ENCODE measurements around the gene PEAK1. TPM values are rescaled to one million over a fixed set of nuclear protein-coding genes. Genes with fewer than 3 reads are reported as not detected.

Gene PEAK1
- total RNA-seq, 1 experiment from 2014 or later: 36.7 TPM

- no peaks in the 10 kb centered on the region for H3K9me3 ChIP-seq (ENCODE audit: low read depth, low read length, poor library complexity, severe bottlenecking)
- no peak overlapping the region for H3K4me3 ChIP-seq (ENCODE audit: low read depth, low read length, poor library complexity, severe bottlenecking)
- BruUV-seq (replicated peaks): no TSS peak
- ChIA-PET POLR2A (ENCODE audit: low non-redundant PET) (no interaction called here), CTCF (no interaction called here)
- DNase-seq (ENCODE audit: low spot score): no peak
- H3K4me1 ChIP-seq (ENCODE audit: insufficient read depth, low read length, poor library complexity, severe bottlenecking): no peaks in the 10 kb centered on the region
- no peak overlapping the region for H3K27ac ChIP-seq (ENCODE audit: low read depth, low read length, poor library complexity, severe bottlenecking)
- H3K36me3 ChIP-seq (ENCODE audit: insufficient read depth, low read length, poor library complexity, severe bottlenecking): no peaks in the 10 kb centered on the region
- TF ChIP-seq CTCF (conservative IDR thresholded peaks at IDR 0.05; ENCODE audit: low read depth, low read length) (no peak), EZH2 (IDR thresholded peaks at IDR 0.05; ENCODE audit: borderline replicate concordance, low read depth, low read length, poor library complexity, severe bottlenecking) (no peak)
- intact Hi-C loops (cut with micrococcal nuclease; ENCODE audit: unreplicated experiment): no loop called here
- H3K27me3 ChIP-seq (replicated peaks; ENCODE audit: insufficient read depth, low read depth, low read length, poor library complexity): no peaks in the 10 kb centered on the region
Measured at GRCh38 chr15:77173487-77173886, 246.4 kb downstream of the PEAK1 start.

- no peaks in the 10 kb centered on the region for H3K36me3 ChIP-seq (ENCODE audit: insufficient read depth, low read length, poor library complexity, severe bottlenecking)
- intact Hi-C loops (cut with micrococcal nuclease; ENCODE audit: unreplicated experiment): no loop called here
- no peak overlapping the region for H3K27ac ChIP-seq (ENCODE audit: low read depth, low read length, poor library complexity, severe bottlenecking)
- no peak for DNase-seq (ENCODE audit: low spot score)
- no peaks in the 10 kb centered on the region for H3K9me3 ChIP-seq (ENCODE audit: low read depth, low read length, poor library complexity, severe bottlenecking)
- TF ChIP-seq EZH2 (IDR thresholded peaks at IDR 0.05; ENCODE audit: borderline replicate concordance, low read depth, low read length, poor library complexity, severe bottlenecking) (no peak), CTCF (conservative IDR thresholded peaks at IDR 0.05; ENCODE audit: low read depth, low read length) (no peak)
- H3K4me3 ChIP-seq (ENCODE audit: low read depth, low read length, poor library complexity, severe bottlenecking): no peak overlapping the region
- no peaks in the 10 kb centered on the region for H3K4me1 ChIP-seq (ENCODE audit: insufficient read depth, low read length, poor library complexity, severe bottlenecking)
- no TSS peak for BruUV-seq (replicated peaks)
- no peaks in the 10 kb centered on the region for H3K27me3 ChIP-seq (replicated peaks; ENCODE audit: insufficient read depth, low read depth, low read length, poor library complexity)
- ChIA-PET CTCF (no interaction called here), POLR2A (ENCODE audit: low non-redundant PET) (no interaction called here)
Measured at GRCh38 chr15:77171221-77171967, 248.5 kb downstream of the PEAK1 start.

- intact Hi-C loops (cut with micrococcal nuclease; ENCODE audit: unreplicated experiment): no loop called here
- Histone ChIP-seq H3K36me3 (ENCODE audit: insufficient read depth, low read length, poor library complexity, severe bottlenecking) (no peaks in the 10 kb centered on the region), H3K4me1 (ENCODE audit: insufficient read depth, low read length, poor library complexity, severe bottlenecking) (no peaks in the 10 kb centered on the region), H3K27me3 (replicated peaks; ENCODE audit: insufficient read depth, low read depth, low read length, poor library complexity) (no peaks in the 10 kb centered on the region), H3K9me3 (ENCODE audit: low read depth, low read length, poor library complexity, severe bottlenecking) (no peaks in the 10 kb centered on the region), H3K27ac (ENCODE audit: low read depth, low read length, poor library complexity, severe bottlenecking) (no peak overlapping the region), H3K4me3 (ENCODE audit: low read depth, low read length, poor library complexity, severe bottlenecking) (no peak overlapping the region)
- ChIA-PET CTCF (interaction anchor here (1.2 kb wide), 1 partner anchor 375 kb away, joined by 3 read pairs; no protein-coding TSS in a partner anchor), POLR2A (ENCODE audit: low non-redundant PET) (no interaction called here)
- BruUV-seq (replicated peaks): no TSS peak
- no peak for TF ChIP-seq EZH2 (IDR thresholded peaks at IDR 0.05; ENCODE audit: borderline replicate concordance, low read depth, low read length, poor library complexity, severe bottlenecking)
- TF ChIP-seq CTCF (conservative IDR thresholded peaks at IDR 0.05; ENCODE audit: low read depth, low read length): no peak
- DNase-seq (ENCODE audit: low spot score): no peak
Measured at GRCh38 chr15:77168616-77169015, 251.3 kb downstream of the PEAK1 start.
